HEK293 (cell line): ENCODE data around the gene GNS.

Experiments
- CTCF ChIP-seq: fragments of 450-650 bp; formaldehyde crosslinking; IDR thresholded peaks from 2 replicates; pipeline ENCODE4 v1.5.1; 2016; ENCODE audit warnings: missing biosample characterization, missing genetic modification characterization
- KLF10 ChIP-seq: fragments of 450-650 bp; IDR thresholded peaks from 2 replicates; pipeline ENCODE4 v1.5.1; 2018; ENCODE audit warnings: missing biosample characterization, mild to moderate bottlenecking, missing genetic modification characterization
- MZF1 ChIP-seq: fragments of 450-650 bp; formaldehyde crosslinking; IDR thresholded peaks from 2 replicates; pipeline ENCODE4 v1.5.1; 2017; ENCODE audit warnings: missing biosample characterization, missing genetic modification characterization, borderline replicate concordance
- REPIN1 ChIP-seq: fragments of 450-650 bp; formaldehyde crosslinking; IDR thresholded peaks from 2 replicates; pipeline ENCODE4 v1.5.1; 2017; ENCODE audit warnings: missing biosample characterization, missing genetic modification characterization, low read depth
- SP2 ChIP-seq: fragments of 450-650 bp; formaldehyde crosslinking; IDR thresholded peaks from 2 replicates; pipeline ENCODE4 v1.5.1; 2016; ENCODE audit warnings: missing biosample characterization, missing genetic modification characterization
- TCF7L2 ChIP-seq: IDR thresholded peaks from 2 replicates; pipeline ENCODE4 v1.6.1; 2011; ENCODE audit warnings: low read depth, mild to moderate bottlenecking, inconsistent platforms, low read length, moderate library complexity, borderline replicate concordance
- ZNF112 ChIP-seq: fragments of 450-650 bp; formaldehyde crosslinking; IDR thresholded peaks from 2 replicates; pipeline ENCODE4 v1.5.0; 2017; ENCODE audit warnings: missing biosample characterization, missing genetic modification characterization
- ZNF214 ChIP-seq: fragments of 450-650 bp; formaldehyde crosslinking; IDR thresholded peaks from 2 replicates; pipeline ENCODE4 v1.5.1; 2017; ENCODE audit warnings: missing biosample characterization, mild to moderate bottlenecking, missing genetic modification characterization, borderline replicate concordance
- ZNF248 ChIP-seq: fragments of 450-650 bp; formaldehyde crosslinking; IDR thresholded peaks from 2 replicates; pipeline ENCODE4 v1.5.1; 2017; ENCODE audit warnings: missing biosample characterization, missing genetic modification characterization
- ZNF280C ChIP-seq: fragments of 450-650 bp; formaldehyde crosslinking; IDR thresholded peaks from 2 replicates; pipeline ENCODE4 v1.5.1; 2016; ENCODE audit warnings: missing biosample characterization, missing genetic modification characterization
- ZNF510 ChIP-seq: fragments of 450-650 bp; formaldehyde crosslinking; IDR thresholded peaks from 2 replicates; pipeline ENCODE4 v1.5.1; 2018; ENCODE audit warnings: mild to moderate bottlenecking, missing genetic modification characterization, missing biosample characterization; ENCODE audit not compliant: insufficient replicate concordance
- ZNF514 ChIP-seq: fragments of 450-650 bp; formaldehyde crosslinking; IDR thresholded peaks from 2 replicates; pipeline ENCODE4 v1.5.1; 2016; ENCODE audit warnings: missing biosample characterization, missing genetic modification characterization
- ZNF660 ChIP-seq: fragments of 450-650 bp; IDR thresholded peaks from 2 replicates; pipeline ENCODE4 v1.5.1; 2018; ENCODE audit warnings: missing biosample characterization, mild to moderate bottlenecking, missing genetic modification characterization
- ZNF843 ChIP-seq: fragments of 450-650 bp; formaldehyde crosslinking; IDR thresholded peaks from 2 replicates; pipeline ENCODE4 v1.5.1; 2016; ENCODE audit warnings: missing biosample characterization, missing genetic modification characterization

GRCh38 chr12:64800640-64801039, 41.4 kb upstream of the GNS start:
- TF ChIP-seq CTCF (tag by site-specific recombination) (no peak), ZNF843 (no peak), ZNF248 (tag by site-specific recombination) (no peak), ZNF112 (tag by site-specific recombination) (no peak), SP2 (no peak), ZNF214 (tag by site-specific recombination) (no peak), ZNF660 (tag by site-specific recombination) (no peak), TCF7L2 (no peak), ZNF514 (tag by site-specific recombination) (no peak), ZNF280C (tag by site-specific recombination) (no peak), KLF10 (tag by site-specific recombination) (no peak), REPIN1 (tag by site-specific recombination) (no peak), MZF1 (tag by site-specific recombination) (no peak), ZNF510 (tag by site-specific recombination) (no peak)
